ENCODE data around the gene IQSEC1.

The IQSEC1 gene

GRCh38 chr3:13075986-13076654, 2.9 kb upstream of the IQSEC1 start:
- no peaks in the 10 kb centered on the region for H4K20me1 ChIP-seq (ENCODE audit: low read depth, low read length)
- no peaks in the 10 kb centered on the region for H3F3A ChIP-seq (ENCODE audit: insufficient read depth)
- H3K9ac ChIP-seq (ENCODE audit: low read length): no peak overlapping the region
- H2AFZ ChIP-seq (ENCODE audit: low read depth, low read length, severe bottlenecking): no peak overlapping the region
- H3K27me3 ChIP-seq (ENCODE audit: low read length): no peaks in the 10 kb centered on the region
- H3K4me2 ChIP-seq (ENCODE audit: low read depth, low read length, poor library complexity, severe bottlenecking): no peak overlapping the region
- H3K4me3 ChIP-seq (ENCODE audit: insufficient read depth, low read length, poor library complexity, severe bottlenecking): no peak overlapping the region
- no peaks in the 10 kb centered on the region for H3K9me3 ChIP-seq (ENCODE audit: insufficient read depth, low read length)
- no peaks in the 10 kb centered on the region for H3K36me3 ChIP-seq (ENCODE audit: low read length)
- no peak for TF ChIP-seq CTCF (IDR thresholded peaks at IDR 0.05; ENCODE audit: insufficient read depth, low read length, poor library complexity, severe bottlenecking)
- no peak overlapping the region for H3K27ac ChIP-seq (ENCODE audit: low read depth, low read length)
- no peaks in the 10 kb centered on the region for H3K79me2 ChIP-seq (ENCODE audit: insufficient read depth, low read length)
- no peaks in the 10 kb centered on the region for H3K9me2 ChIP-seq (replicated peaks; ENCODE audit: insufficient read depth, low read length)

GRCh38 chr3:13075318-13075717, 2.1 kb upstream of the IQSEC1 start:
- Histone ChIP-seq H3F3A (ENCODE audit: insufficient read depth) (no peaks in the 10 kb centered on the region), H3K27ac (ENCODE audit: low read depth, low read length) (no peak overlapping the region), H3K4me2 (ENCODE audit: low read depth, low read length, poor library complexity, severe bottlenecking) (no peak overlapping the region), H4K20me1 (ENCODE audit: low read depth, low read length) (no peaks in the 10 kb centered on the region), H3K9me2 (replicated peaks; ENCODE audit: insufficient read depth, low read length) (no peaks in the 10 kb centered on the region), H3K9me3 (ENCODE audit: insufficient read depth, low read length) (no peaks in the 10 kb centered on the region), H3K36me3 (ENCODE audit: low read length) (no peaks in the 10 kb centered on the region), H3K27me3 (ENCODE audit: low read length) (no peaks in the 10 kb centered on the region), H3K4me3 (ENCODE audit: insufficient read depth, low read length, poor library complexity, severe bottlenecking) (no peak overlapping the region), H2AFZ (ENCODE audit: low read depth, low read length, severe bottlenecking) (no peak overlapping the region), H3K79me2 (ENCODE audit: insufficient read depth, low read length) (no peaks in the 10 kb centered on the region), H3K9ac (ENCODE audit: low read length) (no peak overlapping the region)
- TF ChIP-seq EZH2phosphoT487 (conservative IDR thresholded peaks at IDR 0.05; ENCODE audit: low read length): no peak
- no peak for TF ChIP-seq CTCF (IDR thresholded peaks at IDR 0.05; ENCODE audit: insufficient read depth, low read length, poor library complexity, severe bottlenecking)

- Histone ChIP-seq H3K4me3 (ENCODE audit: insufficient read depth, low read length, poor library complexity, severe bottlenecking) (no peak overlapping the region), H3F3A (ENCODE audit: insufficient read depth) (no peaks in the 10 kb centered on the region), H2AFZ (ENCODE audit: low read depth, low read length, severe bottlenecking) (no peak overlapping the region), H3K79me2 (ENCODE audit: insufficient read depth, low read length) (no peaks in the 10 kb centered on the region), H3K9me3 (ENCODE audit: insufficient read depth, low read length) (no peaks in the 10 kb centered on the region), H3K9me2 (replicated peaks; ENCODE audit: insufficient read depth, low read length) (no peaks in the 10 kb centered on the region), H4K20me1 (ENCODE audit: low read depth, low read length) (no peaks in the 10 kb centered on the region), H3K9ac (ENCODE audit: low read length) (no peak overlapping the region), H3K27me3 (ENCODE audit: low read length) (no peaks in the 10 kb centered on the region), H3K4me2 (ENCODE audit: low read depth, low read length, poor library complexity, severe bottlenecking) (no peak overlapping the region), H3K27ac (ENCODE audit: low read depth, low read length) (no peak overlapping the region), H3K36me3 (ENCODE audit: low read length) (no peaks in the 10 kb centered on the region)
- TF ChIP-seq CTCF (IDR thresholded peaks at IDR 0.05; ENCODE audit: insufficient read depth, low read length, poor library complexity, severe bottlenecking) (no peak), EZH2phosphoT487 (conservative IDR thresholded peaks at IDR 0.05; ENCODE audit: low read length) (no peak)
Measured at GRCh38 chr3:13074006-13074375, 762 bp upstream of the IQSEC1 start.
